ENCODE data around the gene CFAP69.

DNA sequence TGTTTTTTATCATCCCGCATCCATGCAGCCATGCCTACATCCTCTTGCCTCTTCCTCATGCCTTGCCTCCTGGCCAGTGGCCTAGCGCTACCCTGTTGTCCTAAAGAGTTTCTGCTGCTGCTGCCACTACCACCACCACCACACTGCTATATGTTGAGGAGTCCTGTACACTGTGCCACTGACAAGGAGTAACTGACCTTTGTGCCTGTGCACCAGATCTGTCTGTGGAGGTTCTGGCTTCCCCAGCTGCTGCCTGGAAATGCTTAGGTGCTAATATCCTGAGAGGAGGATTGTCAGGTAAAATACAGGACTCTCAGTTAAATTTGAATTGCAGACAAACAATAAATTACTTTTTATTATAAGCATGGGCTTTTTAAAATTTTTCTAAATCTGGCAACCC, 7.0 kb upstream of the CFAP69 start:
- no peak for TF ChIP-seq POLR2AphosphoS5 (IDR thresholded peaks at IDR 0.05)
- no peak for TF ChIP-seq CTCF (IDR thresholded peaks at IDR 0.05)
- no peak for TF ChIP-seq POLR2A (IDR thresholded peaks at IDR 0.05)
